ENCODE data around the gene KCNQ1. TPM values are rescaled to one million over a fixed set of nuclear protein-coding genes. Genes with fewer than 3 reads are reported as not detected.

Gene KCNQ1
- polyA plus RNA-seq, 1 of the 3 experiments (the other 2 are of a cell fraction) = 0.05 TPM

DNA sequence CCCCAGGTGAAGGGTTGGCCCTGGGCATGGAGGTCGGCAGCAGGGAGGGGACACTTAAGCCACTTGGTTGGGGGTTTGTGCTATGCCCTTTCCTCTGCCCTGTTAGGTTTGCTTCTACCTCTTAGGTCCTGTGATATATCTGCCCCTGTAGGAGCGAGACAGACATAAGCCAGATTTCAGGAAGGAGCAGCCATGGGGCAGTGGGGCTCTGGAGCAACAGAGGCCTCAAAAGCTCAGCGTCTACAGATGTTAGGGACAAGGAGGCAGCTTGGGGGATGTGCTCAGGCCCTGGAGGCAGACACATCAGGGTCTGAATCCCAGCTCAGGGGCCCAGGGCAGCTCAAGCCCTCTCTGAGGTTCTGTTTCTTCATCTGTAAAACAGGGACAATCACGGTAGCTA, 282.2 kb downstream of the KCNQ1 start:
- no peak overlapping the region for H3K4me3 ChIP-seq (ENCODE audit: low read depth in 2 of 2, low read length in 1 of 2)
- no peak overlapping the region for H2AFZ ChIP-seq (ENCODE audit: low read depth)
- H3K9me2 ChIP-seq = no peaks in the 10 kb centered on the region
- WGBS (ENCODE audit: low lambda C conversion rate) = 57% methylated on average over 1 of the region's 4 CpGs
- no peaks in the 10 kb centered on the region for H3K79me2 ChIP-seq (ENCODE audit: insufficient read depth)
- no peaks in the 10 kb centered on the region for H3K9me3 ChIP-seq
- no peak for TF ChIP-seq TAF1 (IDR thresholded peaks at IDR 0.05; ENCODE audit: borderline replicate concordance, low read depth, low read length)
- TF ChIP-seq TCF12 (IDR thresholded peaks at IDR 0.05) = no peak
- TF ChIP-seq FOXM1 (IDR thresholded peaks at IDR 0.05; ENCODE audit: low read depth) = no peak
- TF ChIP-seq, protein P1, sequence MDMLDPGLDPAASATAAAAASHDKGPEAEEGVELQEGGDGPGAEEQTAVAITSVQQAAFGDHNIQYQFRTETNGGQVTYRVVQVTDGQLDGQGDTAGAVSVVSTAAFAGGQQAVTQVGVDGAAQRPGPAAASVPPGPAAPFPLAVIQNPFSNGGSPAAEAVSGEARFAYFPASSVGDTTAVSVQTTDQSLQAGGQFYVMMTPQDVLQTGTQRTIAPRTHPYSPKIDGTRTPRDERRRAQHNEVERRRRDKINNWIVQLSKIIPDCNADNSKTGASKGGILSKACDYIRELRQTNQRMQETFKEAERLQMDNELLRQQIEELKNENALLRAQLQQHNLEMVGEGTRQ (IDR thresholded peaks at IDR 0.05; ENCODE audit: borderline replicate concordance, low read depth, low read length) = no peak
- no peak for TF ChIP-seq POLR2AphosphoS5 (IDR thresholded peaks at IDR 0.05; ENCODE audit: low read depth, low read length)
- TF ChIP-seq, protein P2, sequence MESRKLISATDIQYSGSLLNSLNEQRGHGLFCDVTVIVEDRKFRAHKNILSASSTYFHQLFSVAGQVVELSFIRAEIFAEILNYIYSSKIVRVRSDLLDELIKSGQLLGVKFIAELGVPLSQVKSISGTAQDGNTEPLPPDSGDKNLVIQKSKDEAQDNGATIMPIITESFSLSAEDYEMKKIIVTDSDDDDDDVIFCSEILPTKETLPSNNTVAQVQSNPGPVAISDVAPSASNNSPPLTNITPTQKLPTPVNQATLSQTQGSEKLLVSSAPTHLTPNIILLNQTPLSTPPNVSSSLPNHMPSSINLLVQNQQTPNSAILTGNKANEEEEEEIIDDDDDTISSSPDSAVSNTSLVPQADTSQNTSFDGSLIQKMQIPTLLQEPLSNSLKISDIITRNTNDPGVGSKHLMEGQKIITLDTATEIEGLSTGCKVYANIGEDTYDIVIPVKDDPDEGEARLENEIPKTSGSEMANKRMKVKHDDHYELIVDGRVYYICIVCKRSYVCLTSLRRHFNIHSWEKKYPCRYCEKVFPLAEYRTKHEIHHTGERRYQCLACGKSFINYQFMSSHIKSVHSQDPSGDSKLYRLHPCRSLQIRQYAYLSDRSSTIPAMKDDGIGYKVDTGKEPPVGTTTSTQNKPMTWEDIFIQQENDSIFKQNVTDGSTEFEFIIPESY (IDR thresholded peaks at IDR 0.05; ENCODE audit: borderline replicate concordance, low read depth) = no peak
- TF ChIP-seq CHD2 (IDR thresholded peaks at IDR 0.05; ENCODE audit: low read length, partially characterized antibody) = no peak
- no peak for TF ChIP-seq FOXJ3 (CRISPR knock-in tag; IDR thresholded peaks at IDR 0.05)
- no peak for TF ChIP-seq SIN3A (IDR thresholded peaks at IDR 0.05; ENCODE audit: borderline replicate concordance, low read depth, low read length)
- no peak for TF ChIP-seq RFX5 (IDR thresholded peaks at IDR 0.05; ENCODE audit: low read length)
- TF ChIP-seq YY1 (IDR thresholded peaks at IDR 0.05; ENCODE audit: low read depth) = no peak
- TF ChIP-seq ELF1 (IDR thresholded peaks at IDR 0.05) = no peak
- no peak for TF ChIP-seq SMC3 (IDR thresholded peaks at IDR 0.05; ENCODE audit: low read depth, low read length)
- no peak for TF ChIP-seq EP300 (IDR thresholded peaks at IDR 0.05; ENCODE audit: borderline replicate concordance in 1 of 2, low read depth in 1 of 2, low read length in 1 of 2)
- TF ChIP-seq FOSL2 (IDR thresholded peaks at IDR 0.05; ENCODE audit: borderline replicate concordance, low read depth) = no peak
- TF ChIP-seq NRF1 (IDR thresholded peaks at IDR 0.05; ENCODE audit: low read depth, low read length) = no peak
- TF ChIP-seq, protein P3, sequence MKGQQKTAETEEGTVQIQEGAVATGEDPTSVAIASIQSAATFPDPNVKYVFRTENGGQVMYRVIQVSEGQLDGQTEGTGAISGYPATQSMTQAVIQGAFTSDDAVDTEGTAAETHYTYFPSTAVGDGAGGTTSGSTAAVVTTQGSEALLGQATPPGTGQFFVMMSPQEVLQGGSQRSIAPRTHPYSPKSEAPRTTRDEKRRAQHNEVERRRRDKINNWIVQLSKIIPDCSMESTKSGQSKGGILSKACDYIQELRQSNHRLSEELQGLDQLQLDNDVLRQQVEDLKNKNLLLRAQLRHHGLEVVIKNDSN (IDR thresholded peaks at IDR 0.05; ENCODE audit: borderline replicate concordance, low read depth) = no peak
- no peak for TF ChIP-seq GATA2 (CRISPR knock-in tag; IDR thresholded peaks at IDR 0.05)
- H4K20me1 ChIP-seq (ENCODE audit: insufficient read depth) = no peaks in the 10 kb centered on the region
- CTCF ChIA-PET = interaction anchor here (1.0 to 3.4 kb wide), 5 partner anchors 9 to 194 kb away, joined by 3 to 10 read pairs (median 3); partner anchors contain the start of gene CDKN1C
- no peak overlapping the region for H3K9ac ChIP-seq
- POLR2A ChIA-PET = no interaction called here
- H3K27me3 ChIP-seq (ENCODE audit: insufficient read depth) = no peaks in the 10 kb centered on the region
- H3K4me2 ChIP-seq = no peak overlapping the region
- no peaks in the 10 kb centered on the region for H3K36me3 ChIP-seq (replicated peaks in 1 of 2; ENCODE audit: control insufficient read depth in 1 of 2, insufficient read depth in 2 of 2, low read length in 1 of 2)
- H3K27ac ChIP-seq (ENCODE audit: low read depth in 2 of 2, low read length in 1 of 2) = no peak overlapping the region
- H3K4me1 ChIP-seq (ENCODE audit: control insufficient read depth in 1 of 2, insufficient read depth in 2 of 2, low read depth in 1 of 2, low read length in 1 of 2) = peaks cover 0 to 46% of the 10 kb centered on the region in 2 experiments; a peak in 1 of 4 replicates
- DNase-seq = no peak
- H3F3A ChIP-seq (replicated peaks; ENCODE audit: insufficient read depth) = no peaks in the 10 kb centered on the region

Data from SK-N-SH (cell line).